Left renal cortex interstitium (tissue), 4 donors: Measurements from ENCODE around the gene OCRL. TPM values are rescaled to one million over a fixed set of nuclear protein-coding genes. Genes with fewer than 3 reads are reported as not detected.
"Not testable (repeated sequence)": the region's sequence is repeated elsewhere in the genome, so short reads cannot be mapped to it uniquely, and the experiment has no call there.

Source experiments
- DNase-seq, 4 donors: peaks; one replicate each; pipeline ENCODE4 v3.0.0-alpha.2; 2013; ENCODE audit warnings: low read depth in 4 of 4, low spot score in 2 of 4, missing footprints in 1 of 4
- polyA plus RNA-seq, 4 donors: library from polyadenylated mRNA; unstranded; fragments of 120-200 nt; gene quantifications; one replicate each; pipeline ENCODE4 v1.2.1, GENCODE V29; 2013; ENCODE audit not compliant: insufficient read length in 4 of 4

The OCRL gene
- polyA plus RNA-seq, 4 donors = 26.3 to 31.4 (median 30.4) TPM

DNA sequence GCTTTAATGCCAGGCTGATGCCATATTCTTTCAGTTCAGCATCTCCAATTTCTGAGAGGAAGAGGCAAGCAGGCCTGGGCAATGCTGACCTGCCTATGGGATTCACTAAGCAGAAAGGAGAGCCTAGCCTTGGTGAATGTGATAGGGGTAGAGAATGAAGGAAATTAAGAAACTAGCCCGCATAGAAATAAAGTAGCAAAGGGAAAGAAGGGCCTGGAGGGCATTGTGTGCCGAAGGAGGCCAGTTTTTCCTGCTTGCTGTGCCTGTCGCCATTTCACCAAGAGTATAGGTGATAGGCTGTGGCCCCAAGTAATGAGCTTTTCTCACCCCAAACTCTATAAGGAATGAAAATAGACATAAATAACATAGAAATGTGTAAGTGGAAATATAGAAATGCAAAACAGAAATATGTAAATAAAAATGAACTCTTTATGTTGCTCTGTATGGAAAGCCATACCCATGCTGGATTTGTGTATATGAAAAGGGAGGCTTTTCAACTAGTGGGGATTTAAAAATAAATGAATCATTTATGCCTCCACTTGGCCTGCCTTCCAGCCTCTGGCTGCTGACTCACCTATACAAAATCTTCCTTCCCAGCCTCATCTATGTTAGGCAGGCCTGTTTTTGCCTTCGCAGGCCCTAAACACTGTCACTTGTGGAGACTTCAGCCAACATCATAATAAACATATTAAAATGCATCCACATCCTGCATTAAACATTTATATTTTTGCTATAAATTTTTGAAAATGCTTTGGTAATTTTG lies 5.1 kb upstream of the OCRL start:
- DNase-seq = no peak

DNA sequence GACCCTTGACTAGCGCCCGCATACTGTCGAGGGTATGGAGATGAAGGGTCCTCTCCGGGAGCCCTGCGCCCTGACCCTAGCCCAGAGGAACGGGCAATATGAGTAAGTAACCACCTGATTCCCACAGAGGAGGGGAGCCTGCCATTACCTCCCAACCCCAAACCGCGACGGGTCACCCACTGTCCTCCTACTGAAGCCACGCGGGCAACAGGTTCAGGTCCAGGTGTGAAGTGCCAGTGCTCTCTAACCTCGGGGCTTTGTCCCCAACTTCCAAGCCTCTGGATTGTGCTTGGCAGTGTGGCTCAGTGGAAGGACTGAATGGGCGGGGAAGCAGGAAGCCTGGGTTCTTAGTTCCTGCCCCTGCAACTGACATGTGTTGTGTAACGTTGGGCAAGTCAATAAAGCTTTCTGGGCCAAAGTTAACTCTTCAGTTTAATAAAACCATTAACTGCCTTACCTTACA lies 694 bp downstream of the OCRL start:
- no peak for DNase-seq

DNA sequence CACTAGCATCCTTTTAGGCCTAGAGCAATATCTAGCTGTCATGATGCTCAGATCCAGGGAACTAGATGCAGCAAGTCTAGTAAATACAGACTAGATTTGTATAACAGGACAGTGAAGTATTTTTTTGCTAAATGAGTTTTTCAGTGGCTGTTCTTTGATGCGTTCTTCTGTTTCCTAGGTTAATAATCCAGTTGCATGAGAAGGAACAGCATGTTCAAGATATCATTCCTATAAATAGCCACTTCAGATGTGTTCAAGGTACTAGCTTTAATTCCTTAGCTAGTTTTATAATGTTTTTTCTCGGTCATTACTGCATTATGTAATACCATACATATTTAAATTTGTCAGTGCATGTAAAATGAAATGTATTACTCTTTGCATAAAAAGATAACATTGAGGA lies 4.7 kb downstream of the OCRL start:
- no peak for DNase-seq

DNA sequence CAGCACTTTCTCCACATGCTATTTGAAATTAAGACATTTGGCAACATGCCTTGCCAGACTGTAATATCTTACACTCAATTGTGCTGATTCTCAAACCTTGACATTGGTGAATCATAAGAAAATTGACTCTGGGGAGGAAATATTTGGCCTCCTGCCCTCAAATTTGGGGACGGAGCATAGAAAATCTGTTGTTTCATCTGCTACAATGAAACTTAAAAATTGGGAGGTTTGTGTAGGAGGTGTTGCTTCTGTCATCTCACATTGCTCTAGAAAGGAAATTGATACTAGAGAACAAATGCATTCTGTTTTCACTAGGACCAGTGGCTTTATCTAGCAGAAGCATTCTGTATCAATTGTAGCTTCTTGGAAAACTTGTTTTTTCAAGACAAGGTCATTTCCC lies 5.3 kb downstream of the OCRL start:
- DNase-seq = no peak

DNA sequence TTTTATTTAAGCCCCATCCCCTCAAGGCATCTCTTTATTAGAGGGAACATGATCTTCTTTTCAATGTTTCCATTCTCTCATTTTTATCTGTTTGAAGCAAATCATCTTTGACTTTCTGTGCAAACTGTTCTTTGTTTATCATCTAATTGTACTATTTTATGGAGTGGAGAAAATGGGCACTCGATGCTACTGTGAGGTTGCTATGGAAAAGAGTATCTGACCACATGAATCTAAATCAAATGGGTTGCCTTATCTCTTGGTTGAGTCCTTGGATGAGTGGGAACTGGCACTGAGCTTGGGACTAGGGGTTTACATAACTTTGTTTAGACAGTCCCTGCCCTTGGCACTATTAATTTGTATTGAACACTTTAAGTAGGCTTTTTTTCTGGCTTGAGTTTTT lies 9.1 kb downstream of the OCRL start:
- no peak for DNase-seq

DNA sequence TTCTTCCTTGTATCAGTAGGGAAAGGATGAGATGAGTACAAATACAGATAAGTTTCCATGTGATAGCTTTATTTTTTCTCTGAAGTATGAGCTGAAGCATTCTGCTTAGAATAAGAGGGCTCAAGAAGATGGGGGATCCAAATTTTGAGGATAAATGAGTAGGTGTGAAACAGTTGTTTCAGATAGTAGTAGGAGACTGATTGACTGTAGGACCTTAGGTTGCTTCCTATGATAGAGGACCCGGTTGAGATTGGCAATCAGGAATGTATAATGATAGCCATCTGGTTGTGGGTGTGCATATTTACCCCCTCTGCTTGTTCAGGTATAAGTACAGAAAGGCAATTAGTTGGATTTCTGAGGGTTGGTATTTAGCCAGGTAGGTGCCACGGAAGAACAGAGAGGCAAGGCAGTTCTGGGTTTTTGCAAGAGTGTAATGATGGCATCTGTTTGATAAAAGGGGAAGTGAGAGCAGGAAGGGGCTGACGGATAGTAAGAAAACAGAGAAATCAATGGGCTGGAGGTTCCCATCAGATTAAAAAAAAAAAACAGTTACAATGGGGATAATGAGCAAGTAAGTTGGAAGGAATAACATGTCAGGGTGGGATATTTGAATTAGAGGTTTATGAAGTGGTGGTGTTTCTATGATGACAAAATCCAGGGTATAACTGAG lies 13.7 kb downstream of the OCRL start:
- DNase-seq = no peak

DNA sequence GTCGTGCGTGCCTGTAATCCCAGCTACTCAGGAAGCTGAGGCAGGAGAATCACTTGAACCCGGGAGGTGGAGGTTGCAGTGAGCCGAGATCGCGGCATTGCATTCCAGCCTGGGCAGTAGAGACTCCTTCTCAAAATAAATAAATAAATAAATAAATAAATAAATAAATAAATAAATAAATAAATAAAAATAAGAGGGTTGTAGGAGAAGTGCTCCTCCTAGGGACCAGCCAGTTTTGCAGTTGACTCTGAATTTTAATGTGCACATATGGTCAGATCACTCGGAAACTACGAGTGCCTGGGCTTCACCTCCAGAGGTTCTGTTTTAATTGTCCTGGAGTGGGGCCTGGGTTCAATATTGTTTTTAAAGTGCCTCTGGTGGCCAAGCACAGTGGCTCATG lies 14.8 kb downstream of the OCRL start:
- DNase-seq = not testable (repeated sequence)

DNA sequence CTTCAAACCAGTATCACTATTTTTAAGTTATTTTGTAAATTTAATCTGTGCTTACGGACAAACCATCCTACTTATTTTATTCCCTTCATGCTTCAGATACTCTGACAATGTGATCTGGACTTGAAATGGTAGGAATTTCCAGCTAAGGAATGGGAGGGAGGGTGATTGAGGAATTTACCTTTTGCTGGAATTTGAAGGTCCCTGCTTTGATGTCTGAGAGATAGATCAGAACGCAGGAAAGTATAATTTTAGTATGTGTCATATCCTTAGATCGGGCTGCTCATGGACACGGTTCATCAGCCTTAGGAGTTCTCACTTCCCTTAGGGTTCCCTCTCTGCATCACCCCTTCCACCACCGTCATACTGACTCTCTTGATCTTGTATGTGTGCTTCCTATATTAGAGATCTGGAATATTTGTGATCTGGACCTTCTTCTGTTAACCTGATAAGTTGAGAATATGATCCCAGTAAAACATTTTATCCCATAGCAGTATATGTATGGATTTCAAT lies 16.8 kb downstream of the OCRL start:
- no peak for DNase-seq

DNA sequence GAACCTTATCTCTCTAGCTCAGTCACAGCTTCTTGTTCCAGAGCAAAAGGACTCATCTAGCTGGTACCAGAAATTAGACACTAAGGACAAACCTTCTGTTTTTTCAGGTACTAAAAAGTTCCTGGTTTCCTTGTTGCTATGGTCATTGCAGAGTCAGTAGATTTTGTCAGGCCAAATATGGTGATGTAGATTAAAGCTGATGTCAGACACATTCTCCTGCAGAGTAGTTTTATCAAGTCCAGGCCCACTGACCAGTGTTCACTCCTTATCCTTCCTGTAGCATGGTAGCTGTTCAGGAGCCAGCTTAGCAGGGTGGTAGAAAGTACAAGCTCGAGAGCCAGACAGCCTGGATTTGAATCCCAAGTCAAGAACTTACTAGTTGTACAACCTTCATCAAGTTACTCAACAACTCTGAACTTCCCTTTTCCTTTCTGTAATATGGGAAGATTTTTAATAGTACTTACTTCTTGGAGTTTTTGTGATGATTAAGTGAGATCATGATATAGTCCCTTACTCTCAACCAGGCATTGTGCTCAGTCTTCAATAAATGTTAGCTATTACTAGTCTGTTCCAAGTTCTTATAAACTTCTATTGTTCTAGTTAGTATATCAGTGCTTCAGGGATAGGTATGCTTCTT lies 17.9 kb downstream of the OCRL start:
- DNase-seq = no peak

DNA sequence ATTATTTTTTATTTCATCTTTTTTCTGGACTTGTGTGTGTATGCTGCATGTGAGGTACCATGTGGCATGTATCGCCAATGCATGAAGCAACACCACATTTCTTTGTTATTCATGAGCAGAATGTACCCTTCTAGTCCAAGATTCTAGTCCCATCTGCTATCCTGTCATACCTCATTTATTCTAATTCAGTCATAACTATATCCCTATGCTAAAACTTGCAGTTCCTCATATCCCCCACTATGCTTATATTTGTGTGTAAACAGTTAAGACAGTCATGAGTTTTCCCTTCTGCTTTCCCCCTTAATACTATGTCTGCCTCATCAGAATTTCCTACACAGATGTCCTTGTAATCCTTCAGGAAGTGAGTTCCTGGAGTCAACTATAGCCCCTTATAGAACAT lies 19.7 kb downstream of the OCRL start:
- no peak for DNase-seq

DNA sequence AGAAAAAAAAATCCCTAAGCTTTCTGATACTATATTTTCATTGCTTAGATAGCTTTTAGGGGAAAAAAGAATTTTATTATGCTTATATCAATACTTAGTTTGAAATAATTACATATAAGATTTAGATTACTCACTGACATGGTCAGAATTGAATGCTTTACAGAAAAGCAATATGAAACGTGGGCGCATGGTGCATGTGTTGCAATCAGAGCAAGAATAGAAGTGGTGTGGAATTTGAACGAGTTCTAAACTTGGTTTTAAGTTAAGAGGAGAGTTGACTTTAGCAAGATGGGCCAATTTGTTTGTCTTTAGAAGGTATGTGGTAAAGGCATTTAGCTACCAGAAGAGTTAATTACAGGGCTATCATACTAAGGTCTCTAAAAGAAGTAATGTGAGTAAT lies 21.4 kb downstream of the OCRL start:
- no peak for DNase-seq

DNA sequence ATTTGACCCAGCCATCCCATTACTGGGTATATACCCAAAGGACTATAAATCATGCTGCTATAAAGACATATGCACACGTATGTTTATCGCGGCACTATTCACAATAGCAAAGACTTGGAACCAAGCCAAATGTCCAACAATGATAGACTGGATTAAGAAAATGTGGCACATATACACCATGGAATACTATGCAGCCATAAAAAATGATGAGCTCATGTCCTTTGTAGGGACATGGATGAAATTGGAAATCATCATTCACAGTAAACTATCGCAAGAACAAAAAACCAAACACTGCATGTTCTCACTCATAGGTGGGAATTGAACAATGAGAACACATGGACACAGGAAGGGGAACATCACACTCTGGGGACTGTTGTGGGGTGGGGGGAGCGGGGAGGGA lies 24.3 kb downstream of the OCRL start:
- DNase-seq = not testable (repeated sequence)

DNA sequence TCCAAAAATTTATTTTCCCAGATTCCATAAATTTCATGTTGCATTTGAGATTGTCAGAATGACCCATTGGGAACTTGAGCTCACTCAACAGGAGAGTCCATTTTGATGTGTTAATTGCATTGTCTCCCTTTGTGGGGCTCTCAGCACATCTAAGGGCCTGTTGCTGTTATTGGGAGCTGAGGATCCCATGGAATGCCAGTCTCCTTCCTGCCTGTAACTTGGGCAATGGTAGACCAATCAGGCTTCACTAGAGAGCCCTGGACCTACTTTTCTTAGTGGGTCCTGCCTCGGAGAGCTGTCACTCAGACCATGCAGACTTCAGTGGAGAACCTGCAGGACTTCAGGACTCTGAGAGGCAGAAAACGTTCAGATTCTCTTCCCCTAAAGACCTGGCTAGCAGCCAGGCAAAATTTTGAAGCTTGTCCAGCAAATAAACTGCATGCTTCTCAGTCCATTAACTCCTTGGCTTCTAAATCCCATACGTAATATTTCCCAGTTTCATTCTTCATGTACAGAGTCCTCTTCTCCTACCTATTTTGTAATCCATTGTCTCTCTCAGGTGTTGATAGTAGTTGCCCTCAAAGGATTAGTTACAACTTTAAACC lies 25.1 kb downstream of the OCRL start:
- DNase-seq = peak in 1 of 4 donors; percentile 11

DNA sequence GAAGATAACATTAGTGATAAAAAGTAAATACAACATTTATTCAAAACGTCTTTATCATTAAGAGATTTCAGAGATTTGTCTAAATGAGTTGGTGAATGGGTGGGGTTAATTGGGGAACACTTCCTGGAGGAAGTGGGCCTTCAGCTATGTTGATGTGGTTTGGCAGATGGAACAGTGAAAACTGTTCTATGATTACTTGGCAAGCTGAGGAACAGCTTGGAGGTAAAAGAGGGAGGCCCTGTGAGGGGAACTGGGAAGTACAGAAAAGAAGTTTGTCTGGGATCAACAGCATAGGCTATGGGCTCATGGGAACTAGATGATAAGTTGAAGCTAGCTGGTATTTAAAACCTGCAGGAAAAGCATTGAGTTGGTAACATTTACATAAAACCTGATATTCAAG lies 26.0 kb downstream of the OCRL start:
- no peak for DNase-seq

DNA sequence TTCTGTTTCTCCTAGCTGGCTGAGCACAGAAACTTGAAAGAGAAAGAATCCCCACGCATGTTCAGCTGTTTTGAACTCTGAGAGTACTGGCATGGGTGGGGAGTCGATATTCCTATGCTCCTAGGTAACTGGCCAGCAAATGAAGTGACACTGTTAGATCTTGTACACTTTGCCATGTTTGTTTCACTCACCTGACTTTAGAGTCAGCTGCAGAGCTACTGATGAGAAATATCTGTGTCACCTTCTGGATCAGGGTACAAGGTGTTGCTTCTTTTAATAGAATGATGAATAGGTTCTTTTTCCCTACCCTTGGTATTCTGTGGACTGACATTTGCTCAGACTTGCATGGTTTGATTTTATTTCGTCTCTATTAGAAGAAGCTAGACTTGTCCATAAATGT lies 28.3 kb downstream of the OCRL start:
- DNase-seq = no peak

DNA sequence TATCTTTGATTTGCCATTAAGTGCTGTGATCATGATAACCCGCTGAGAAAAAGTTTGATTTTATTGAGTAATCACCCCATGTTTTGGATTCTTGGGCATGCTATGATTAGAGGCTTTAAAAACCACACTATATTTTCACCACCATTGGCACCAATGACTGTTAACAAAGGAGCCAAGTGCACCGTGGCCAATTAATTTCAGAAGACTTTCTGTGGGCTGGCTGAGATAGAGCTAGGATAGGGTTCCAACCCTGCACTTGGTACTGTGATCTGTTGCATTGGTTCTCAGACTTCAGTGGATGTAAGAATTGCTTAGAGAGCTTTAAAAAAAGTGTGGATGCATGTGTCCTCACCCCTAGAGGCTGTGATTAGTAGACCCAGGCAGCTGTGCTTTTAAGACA lies 32.4 kb downstream of the OCRL start:
- no peak for DNase-seq

DNA sequence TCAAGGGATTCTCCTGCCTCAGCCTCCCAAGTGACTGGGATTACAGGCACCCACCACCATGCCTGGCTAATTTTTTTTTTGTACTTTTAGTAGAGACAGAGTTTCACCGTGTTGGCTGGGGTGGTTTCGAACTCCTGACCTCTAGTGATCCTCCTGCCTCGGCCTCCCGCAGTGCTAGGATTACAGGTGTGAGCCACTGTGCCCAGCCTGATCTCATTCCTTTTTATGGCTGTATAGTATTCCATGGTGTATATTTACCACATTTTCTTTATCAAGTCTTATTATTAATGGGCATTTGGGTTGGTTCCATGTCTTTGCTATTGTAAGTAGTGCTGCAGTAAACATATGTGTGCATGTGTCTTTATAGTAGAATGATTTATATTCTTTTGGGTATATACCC lies 33.6 kb downstream of the OCRL start:
- not testable (repeated sequence) for DNase-seq

DNA sequence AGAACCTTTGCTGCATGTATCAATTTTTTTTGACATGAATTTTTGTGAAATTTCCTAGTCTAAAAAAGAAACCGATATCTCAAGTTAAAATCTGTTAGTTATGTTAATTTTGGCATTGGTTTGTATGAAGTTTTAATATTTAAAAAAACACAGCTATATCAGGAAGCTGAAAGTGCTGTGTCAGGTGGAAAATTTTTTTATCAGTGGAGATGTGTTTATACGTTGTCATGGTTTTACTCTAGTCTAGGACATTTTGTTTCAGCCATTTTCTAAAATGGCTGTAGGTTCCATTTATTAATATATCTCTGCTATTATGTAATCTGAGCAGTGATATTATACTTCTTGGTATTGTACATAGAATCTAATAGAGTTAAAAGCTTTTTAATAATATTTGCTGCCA lies 34.2 kb downstream of the OCRL start:
- no peak for DNase-seq

DNA sequence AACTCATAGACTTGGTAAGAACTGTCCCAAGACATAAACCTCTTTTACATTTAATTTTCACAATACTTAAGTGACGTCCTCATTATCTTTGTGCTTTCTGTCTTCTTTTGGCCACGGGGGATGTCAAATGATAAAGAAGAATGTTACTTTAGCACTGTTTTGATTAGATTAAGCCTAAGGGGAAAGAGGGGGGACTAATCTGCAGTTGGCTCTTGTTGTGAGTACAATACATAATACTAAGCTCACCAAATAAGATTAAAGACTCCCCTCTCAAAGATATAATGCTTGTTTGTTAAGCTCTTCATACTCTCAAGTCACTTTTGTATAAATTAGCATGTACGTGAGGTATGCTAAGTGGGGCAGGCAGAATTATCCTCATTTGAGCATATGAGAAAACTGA lies 36.5 kb downstream of the OCRL start:
- no peak for DNase-seq

DNA sequence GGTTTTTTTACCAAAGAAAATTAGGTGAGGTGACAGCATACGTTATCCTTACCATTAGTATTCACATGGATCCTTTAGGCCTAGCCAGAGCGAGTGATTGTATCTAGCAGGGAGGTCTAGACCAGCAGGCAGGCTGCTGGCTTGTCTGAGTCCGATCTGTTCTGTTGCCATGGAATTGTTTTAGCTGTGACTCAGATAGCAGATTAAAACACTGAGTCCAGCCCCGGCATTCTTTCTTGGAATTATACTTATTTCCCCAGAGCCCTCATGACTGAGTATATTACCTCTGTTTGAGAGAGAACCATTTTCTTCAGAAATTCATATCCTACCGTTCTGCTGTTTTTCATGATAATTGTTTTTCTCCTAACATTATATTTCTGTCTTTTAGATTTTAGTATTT lies 37.4 kb downstream of the OCRL start:
- no peak for DNase-seq

DNA sequence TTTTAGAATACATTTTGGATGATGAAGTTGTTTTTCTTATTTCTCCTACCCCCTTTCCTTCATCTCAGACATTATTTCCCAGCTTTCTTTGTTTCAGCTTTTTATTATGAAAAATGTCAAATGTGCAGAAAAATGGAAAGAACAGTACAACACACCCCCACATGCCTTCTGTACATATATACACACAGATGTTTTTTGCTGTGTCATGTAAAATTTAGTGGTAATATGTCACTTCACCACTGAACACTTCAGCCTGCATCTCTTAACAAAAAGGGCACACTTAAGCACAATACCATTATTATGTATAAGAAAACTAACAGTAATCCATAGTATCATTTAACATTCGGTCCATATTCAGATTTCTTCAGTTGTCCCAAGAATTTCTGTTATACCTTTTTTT lies 37.8 kb downstream of the OCRL start:
- DNase-seq = no peak
